Measurements from ENCODE around the gene KIN. TPM values are rescaled to one million over a fixed set of nuclear protein-coding genes. Genes with fewer than 3 reads are reported as not detected.
"Not testable (repeated sequence)": the region's sequence is repeated elsewhere in the genome, so short reads cannot be mapped to it uniquely, and the experiment has no call there.

The KIN gene
- total RNA-seq, 2 donors from 2014 or later, result 7.3 to 11.0 TPM

DNA sequence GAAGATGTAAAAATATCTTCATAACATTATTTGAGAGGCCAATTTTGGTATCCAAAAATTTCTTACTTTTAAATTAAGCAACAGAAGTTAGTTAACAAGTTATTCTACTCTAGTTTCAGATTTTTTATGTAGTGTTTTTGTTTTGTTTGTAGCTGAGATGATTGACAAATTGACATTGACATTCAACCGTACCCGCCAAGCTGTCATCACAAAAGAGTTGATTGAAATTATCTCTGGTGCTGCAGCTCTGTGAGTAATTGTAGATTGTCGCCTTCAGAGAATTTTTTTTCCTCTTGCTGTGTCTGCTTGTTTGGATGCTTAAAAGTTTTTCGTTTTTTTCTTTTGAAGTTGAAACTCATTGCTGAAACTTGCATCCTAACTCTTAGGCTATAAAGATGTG lies 14.8 kb upstream of the KIN start:
- no peak for ATAC-seq
- intact Hi-C loops (cut with DNase I), result no loop called here
- DNase-seq, result no peak

DNA sequence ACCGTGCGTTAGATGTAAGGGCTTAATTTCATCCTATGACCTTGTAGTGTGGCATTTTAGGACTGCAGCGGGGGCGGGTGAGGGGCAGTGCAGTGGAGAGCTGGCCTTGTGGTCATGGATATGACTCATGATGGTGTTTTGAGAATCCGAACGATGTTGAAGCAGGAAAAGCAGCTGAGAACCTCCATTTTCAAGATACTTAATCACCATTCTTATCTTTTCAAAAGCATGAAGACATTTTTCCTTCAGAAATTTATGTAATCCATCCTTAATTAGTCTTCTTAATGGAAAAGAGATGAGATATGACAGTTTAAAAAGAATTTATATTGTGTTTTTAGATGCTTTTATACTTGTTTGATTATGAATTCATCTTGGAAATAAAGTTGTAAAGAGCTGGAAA lies 9.8 kb upstream of the KIN start:
- DNase-seq (no peak), ATAC-seq (peak; percentile 39 to 86)
- intact Hi-C loops (cut with DNase I), result no loop called here

DNA sequence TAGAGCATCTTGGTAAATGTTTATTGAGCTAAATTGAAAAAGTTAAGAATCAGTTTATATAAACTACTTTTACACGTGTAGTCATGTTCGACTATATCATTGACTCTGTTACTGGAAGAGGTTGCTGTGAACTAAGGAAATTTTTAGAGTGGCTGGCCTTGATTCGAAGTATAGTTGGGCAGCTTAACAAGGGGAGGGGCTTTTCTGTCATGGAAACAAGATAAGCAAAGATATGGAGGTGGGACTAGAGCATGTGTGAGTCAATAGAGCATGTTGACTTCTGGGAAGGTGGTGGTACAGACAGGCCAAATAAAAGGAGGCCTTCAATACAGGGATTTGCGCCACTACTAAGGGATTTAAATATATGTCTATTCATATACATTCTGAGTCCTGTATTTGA lies 7.8 kb upstream of the KIN start:
- peak; percentile 93 for ATAC-seq
- no peak for DNase-seq
- intact Hi-C loops (cut with DNase I), result no loop called here

DNA sequence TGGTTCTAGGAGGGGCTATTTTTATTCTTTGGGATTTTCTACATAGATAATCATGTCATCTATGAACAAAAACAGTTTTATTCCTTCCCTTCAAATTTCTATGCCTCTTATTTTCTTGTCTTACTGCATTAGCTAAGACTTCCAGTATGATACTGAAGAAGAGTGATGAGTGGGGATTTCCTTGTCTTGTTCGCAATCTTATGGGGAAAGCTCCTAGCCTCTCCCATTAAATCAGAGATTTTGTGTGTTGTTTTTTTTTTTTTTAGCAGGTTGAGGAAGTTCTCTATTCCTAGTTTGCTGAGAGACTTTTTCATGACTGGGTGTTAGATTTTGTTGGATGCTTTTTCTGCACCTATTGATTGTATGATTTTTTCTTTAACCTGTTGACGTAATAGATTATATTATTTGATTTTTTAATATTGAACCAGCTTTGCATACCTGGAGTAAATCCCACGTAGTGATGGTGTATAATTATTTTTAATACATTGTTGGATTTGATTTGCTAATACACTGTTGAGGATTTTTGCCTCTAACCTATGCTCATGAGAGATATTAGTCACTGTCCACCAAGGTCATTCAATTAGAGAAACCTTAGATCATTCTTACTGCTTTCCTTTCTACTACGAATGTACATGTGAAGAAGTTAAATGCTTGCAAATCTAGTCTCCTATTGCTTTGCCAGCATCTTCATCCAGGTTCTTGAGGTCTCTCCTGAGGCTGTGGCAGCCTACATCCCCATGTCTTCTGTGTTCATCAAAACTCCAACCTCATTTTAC lies 6.6 kb upstream of the KIN start:
- intact Hi-C loops (cut with DNase I), result no loop called here
- no peak for ATAC-seq
- no peak for DNase-seq

DNA sequence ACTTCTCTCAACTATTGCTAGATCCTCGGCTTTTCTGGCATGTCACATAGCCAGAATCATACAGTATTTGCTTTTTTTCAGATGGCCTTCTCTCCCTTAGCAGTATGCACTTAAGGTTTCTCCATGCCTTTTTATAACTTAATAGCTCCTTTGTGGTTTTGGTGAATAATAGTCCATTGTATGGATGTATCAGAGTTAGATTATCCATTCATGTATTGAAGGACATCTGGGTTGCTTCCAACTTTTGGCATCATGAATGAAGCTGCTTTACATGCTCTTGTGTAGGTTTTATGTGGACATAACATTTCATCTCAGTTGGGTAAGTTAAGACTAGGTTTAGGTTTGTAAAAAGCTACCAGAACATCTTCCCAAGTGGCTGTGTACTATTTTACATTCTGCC lies 4.7 kb upstream of the KIN start:
- intact Hi-C loops (cut with DNase I), result no loop called here
- ATAC-seq (no peak), DNase-seq (no peak)

DNA sequence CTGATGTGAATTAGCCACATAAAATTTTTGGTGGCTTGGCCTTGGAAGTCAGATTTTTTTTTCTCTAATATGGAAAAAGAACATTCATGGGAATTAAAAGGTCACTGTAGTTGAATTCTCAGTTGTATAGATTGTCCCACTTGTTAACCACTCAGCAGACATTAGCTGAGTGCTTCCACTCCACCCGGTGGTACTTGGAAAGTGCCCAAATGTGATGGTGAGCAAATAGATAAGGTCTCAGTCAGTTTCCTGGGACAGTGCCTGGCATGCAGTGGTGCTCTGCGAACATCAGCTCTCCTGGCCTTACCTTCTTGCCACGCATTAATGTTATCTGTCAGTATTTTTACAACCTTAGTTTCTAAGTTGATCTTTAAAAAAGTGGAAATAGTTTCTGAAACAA lies 1.6 kb upstream of the KIN start:
- intact Hi-C loops (cut with DNase I), result no loop called here
- peak; percentile 48 for DNase-seq
- peak in 1 of 2 donors; percentile 10 for ATAC-seq

DNA sequence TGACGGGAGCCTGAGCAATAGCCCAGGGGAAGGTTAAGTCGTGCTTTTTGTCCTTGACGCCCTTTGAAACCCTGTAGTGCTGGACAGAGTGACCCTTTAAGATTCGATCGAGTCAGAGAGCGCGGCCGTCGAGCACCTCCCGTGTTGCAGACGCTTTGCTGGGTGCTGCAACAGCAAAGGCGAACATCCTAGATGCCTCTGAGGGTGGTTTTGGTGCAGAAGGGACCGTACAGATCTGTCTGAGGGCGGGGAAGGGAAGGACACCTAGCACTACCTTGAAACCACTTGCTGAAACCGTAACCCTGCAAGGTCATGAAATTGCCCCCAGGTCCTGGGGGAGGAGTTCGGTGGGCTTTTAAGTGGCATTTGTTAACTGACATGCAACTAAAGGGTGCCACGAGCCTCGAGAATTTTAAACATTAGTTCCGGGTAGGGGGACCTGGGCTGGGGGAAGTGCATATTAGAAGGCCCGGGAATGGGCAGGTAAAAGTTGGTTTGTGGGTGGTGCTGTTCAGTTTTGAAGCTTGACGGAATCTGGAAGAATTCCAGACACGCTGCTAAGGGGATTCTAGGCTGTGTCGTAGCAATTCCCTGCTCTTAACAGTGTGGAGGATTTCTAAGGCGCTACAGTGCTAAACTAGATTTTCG lies 970 bp upstream of the KIN start:
- ATAC-seq, result no peak
- intact Hi-C loops (cut with DNase I), result no loop called here
- no peak for DNase-seq

DNA sequence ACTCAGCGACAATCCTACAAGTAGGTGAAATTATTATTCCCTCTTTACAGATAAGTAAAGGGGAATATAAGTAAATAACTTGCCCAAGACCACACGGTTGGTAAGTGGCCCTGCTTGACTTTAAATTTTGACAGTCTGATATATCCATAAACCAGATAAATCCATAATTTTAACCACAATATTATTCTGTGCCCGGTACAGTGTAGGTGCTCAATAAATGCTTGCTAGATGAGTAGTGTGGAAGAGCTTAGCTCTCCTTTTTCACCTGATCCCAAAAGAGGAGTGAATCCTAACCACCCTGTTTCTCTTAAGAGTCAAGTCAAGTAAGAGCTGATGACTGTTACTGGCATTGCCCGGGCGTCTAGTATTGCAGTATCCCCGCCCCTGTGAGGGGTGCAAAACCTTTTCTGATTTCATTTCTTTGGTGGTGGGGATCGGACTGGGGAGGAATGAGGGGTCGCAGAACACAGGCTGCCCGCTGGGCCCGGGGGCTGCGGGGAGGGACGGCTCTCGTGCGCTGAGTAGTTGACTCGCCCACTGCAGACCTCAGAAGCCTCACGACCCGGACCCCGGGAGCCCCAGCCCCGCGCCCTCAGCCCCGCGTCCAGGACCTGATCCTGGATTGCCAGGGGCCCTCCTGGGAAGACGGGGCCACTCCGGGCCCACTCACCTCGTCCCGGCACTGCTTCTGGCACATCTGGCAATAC lies 490 bp downstream of the KIN start:
- DNase-seq, result no peak
- intact Hi-C loops (cut with DNase I), result no loop called here
- peak in 1 of 2 donors; percentile 25 for ATAC-seq

DNA sequence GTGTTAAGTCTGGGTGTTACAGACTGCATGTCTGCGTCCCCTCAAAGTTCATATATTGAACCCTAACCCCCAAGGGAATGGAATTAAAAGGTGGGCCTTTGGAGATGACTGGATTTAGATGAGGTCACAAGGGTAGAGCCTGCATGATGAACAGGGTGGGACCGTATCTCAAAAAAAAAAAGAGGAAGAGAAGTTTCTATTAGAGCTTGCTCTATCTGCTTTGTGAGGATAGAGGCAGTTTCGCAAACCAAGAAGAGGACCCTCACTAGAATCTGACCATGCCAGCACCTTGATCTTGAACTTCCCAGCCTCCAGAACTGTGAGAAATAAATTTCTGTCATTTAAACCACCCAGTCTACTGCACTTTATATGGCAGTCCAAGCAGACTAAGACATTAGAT lies 1.4 kb downstream of the KIN start:
- no peak for DNase-seq
- intact Hi-C loops (cut with DNase I), result no loop called here

DNA sequence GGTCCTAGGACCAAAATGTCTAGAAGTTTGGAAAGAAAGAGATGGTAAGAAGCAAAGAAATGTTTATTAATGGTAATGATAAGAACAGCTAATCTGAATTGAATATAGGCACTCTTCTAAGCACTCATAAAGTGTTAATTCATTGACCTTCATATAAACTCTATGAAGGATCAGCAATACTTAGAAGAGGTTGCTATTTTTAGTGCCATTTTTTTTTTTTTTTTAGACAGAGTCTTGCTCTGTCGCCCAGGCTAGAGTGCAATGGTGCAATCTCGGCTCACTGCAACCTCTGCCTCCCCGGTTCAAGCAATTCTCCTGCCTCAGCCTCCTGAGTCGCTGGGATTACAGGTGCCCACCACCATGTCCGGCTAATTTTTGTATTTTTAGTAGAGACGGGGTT lies 5.6 kb downstream of the KIN start:
- ATAC-seq; intact Hi-C loops (cut with DNase I); DNase-seq: not testable (repeated sequence)

More for the DNA sequence above, 1.4 kb downstream of the KIN start:
- ATAC-seq, result no peak

DNA sequence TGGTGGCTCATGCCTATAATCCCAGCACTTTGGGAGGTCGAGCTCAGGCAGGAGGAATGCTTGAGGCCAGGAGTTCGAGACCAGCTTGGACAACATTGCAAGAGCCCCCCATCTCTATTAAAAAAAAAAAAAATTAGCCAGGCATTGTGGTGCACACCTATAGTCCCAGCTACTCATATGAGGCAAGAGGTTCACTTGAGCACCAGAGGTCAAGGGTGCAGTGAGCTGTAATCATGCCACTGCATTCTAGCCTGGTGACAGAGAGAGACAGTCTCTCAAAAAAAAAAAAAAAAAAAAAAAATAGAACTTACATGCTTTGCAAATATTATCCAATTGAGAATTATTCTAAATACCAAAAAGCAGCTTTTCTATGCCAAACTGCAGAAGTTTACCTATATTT lies 11.0 kb downstream of the KIN start:
- no peak for ATAC-seq
- intact Hi-C loops (cut with DNase I), result no loop called here
- no peak for DNase-seq

DNA sequence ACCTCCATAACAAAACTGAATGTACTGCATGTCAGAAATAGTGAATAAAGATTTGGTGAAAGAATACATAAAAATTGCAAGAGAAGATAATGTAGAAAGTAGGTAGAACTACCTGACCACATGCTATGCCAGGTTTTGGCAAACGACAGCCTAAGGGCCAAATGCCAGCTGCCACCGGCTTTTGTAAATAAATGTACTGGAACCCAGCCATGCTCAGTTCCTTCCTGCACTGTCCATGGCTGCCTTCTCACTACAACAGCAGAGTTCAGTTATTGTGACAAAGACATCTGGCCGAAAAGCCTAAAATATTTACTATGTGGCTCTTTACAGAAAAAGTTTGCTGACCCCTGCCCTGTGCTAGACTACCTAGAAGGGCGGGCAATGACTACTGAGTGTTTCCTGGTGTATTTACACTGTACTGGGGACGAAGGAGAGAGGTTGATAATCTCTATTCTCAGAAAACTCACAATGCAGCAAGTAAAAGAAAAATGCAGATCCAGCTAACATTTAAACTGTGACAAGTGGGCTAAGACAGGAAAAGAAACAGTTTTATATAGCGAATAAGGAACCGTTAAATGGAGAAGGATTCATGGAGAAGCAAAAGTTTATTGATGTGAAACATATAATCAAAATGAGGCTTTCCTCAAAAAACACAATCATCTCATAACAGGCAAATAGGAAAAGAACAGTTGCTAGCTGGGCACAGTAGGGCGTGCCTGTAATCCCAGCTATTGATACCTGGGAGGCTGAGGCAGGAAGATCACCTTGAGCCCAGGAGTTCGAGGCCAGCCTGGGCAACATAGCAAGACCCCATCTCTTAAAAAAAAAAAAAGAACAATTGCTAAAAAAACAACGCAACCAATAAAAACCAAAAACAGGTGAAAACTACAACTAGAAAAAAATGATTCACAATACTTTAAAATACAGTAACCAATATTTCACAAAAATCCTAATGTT lies 13.7 kb downstream of the KIN start:
- intact Hi-C loops (cut with DNase I), result no loop called here
- DNase-seq (no peak), ATAC-seq (peak in 1 of 2 donors; percentile 47)

DNA sequence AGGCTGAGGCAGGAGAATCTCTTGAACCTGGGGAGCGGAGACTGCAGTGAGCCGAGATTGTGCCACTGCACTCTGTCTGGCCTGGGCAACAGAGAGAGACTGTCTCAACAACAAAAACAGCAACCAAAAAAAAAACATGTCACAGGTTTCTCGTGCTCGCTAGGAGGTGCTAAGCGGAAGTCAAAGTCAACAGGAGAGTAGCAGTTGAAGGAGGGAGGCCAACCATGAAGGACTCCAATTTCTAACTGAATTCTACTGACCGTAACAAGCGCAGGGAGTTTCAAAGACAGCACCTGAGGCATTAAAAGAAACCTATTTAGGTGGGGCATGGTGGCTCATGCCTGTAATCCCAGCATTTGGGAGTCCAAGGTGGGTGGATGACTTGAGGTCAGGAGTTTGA lies 19.4 kb downstream of the KIN start:
- ATAC-seq (no peak), DNase-seq (no peak)
- intact Hi-C loops (cut with DNase I), result no loop called here

DNA sequence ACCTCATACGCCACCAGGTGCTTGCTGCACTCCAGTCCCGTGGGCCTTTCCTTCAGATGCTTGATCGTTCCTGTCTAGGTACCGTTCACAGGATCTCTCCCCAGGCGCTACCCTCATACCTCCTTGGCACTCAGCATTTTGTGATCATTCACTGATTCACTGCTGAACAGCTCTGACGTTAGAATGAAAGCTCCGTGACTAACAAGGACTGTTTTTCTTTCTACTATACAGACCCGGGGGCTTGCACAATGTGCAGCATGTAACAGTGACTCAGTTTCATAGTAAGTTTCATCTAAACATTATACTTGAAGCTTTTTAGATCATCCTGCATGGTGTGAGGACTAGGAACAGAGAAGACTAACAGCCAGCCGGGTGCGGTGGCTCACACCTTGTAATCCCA lies 20.6 kb downstream of the KIN start:
- intact Hi-C loops (cut with DNase I), result no loop called here
- ATAC-seq (no peak), DNase-seq (no peak)

DNA sequence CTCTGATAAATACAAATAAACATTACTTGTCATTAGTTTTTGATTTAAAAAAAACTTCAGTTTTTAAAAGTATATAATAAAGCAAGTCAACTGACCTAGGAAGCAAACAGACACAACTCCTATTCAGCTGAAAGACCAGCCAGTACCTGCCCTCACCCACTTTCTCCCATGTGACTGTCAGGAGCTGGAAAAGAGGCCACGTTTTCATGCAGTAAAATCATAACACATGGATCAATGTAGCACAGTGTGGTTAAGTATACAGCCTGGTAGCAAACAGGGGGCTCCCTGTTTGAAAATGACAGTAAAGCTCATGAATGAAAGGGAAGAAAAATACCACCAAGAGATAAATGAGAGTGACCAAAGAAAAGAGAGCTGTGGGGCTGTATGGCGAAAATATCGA lies 21.6 kb downstream of the KIN start:
- intact Hi-C loops (cut with DNase I), result no loop called here
- DNase-seq (no peak), ATAC-seq (no peak)

DNA sequence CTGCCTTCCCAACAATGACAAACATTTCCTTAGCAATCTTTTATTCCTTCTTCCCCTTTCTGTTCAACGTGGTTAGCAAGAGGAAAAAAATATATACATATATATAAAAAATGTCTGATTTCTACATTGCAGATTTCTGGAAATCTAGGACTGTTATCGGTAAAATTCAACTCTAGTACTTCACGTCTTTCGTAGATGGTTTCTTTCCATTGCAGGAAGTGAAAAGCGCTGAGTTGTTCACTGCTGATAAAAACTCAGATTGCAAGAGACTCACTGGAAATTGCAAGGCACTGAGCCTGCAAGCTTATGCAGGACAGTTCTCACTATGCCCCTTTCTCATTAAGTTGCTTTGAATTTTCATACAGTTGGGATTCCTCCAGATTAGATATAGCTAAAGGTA lies 23.9 kb downstream of the KIN start:
- ATAC-seq (no peak), DNase-seq (no peak)
- intact Hi-C loops (cut with DNase I), result no loop called here

DNA sequence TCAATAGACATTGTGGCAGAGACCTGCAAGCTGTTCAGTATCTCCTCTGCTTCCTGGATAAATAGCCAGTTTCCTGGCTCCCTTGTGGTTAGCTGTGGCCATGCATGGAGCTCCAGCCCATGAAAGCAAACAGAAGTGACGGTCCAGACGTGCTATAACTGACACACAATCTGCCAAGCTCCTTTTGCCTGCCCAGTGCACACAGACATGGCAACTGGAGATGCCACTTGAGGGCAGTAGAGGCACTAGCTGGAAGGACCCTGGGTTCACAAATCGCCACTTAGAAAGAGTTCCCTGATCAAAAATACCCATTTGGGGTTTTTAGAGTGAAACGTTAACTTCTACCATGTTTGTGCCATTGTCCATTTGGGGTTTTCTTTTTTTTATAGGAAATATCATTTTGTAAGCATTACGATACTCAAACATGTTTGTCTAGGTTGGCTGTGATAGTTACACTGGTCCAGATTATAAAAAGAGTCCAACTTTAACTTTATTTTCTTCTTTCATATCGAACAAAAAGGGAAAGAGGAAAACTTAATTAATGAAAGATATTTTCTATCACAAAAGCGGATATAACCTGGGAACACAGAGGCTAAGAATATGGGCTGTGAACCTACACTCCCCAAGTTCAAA lies 31.3 kb downstream of the KIN start:
- ATAC-seq (no peak), DNase-seq (no peak)
- intact Hi-C loops (cut with DNase I), result no loop called here

DNA sequence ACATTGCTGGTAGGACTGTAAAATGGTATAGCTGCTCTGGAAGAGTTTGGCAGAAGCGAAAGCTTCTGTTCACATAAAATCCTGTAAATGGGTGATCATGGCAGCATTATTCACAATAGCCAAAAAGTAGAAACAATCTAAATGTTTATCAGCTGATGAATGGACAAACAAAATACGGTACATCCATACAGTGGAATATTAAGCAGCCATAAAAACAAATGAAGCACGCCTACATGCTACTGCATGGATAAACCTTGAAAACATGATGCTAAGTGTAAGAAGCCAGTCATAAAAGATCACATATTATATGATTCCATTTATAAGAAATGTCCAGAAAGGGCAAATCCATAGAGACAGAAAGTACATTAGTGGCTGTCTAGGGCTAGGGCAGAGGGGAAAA lies 32.7 kb downstream of the KIN start:
- DNase-seq, result no peak
- intact Hi-C loops (cut with DNase I), result no loop called here
- no peak for ATAC-seq

DNA sequence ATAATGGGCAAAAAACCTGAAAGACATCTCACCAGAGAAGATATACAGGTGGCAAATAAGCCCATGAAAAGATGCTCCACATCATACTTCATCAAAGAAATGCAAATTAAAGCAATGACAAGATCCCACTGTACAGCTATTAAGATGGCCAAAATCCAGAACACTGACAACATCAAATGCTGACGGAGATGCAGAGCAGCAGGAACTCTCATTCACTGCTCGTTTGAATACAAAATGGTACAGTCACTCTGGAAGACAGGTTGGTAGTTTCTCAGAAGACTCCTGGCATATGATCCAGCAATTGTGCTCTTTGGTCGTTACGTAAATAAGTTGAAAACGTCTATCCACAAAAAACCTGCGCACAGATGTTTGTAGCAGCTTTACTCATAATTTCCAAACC lies 35.5 kb downstream of the KIN start:
- no peak for DNase-seq
- intact Hi-C loops (cut with DNase I), result no loop called here
- no peak for ATAC-seq
